Ramos (cell line): ENCODE data around the gene ALDH1A2.
"Not testable (repeated sequence)": the region's sequence is repeated elsewhere in the genome, so short reads cannot be mapped to it uniquely, and the experiment has no call there.

Experiments used
- in situ Hi-C: fragments of 300-500 bp; cut with MboI; formaldehyde crosslinking; loops from one replicate; pipeline ENCODE4 v1.14.3; 2022; ENCODE audit warnings: low sequenced_read_pairs; ENCODE audit not compliant: unreplicated experiment

Gene ALDH1A2

GRCh38 chr15:58014040-58014439 is 51.5 kb downstream of the ALDH1A2 start:
- in situ Hi-C loops, result no loop called here

- in situ Hi-C loops, result no loop called here
These were observed 54.5 kb downstream of the ALDH1A2 start for GRCh38 chr15:58010983-58011382.

GRCh38 chr15:58003810-58004209 is 61.7 kb downstream of the ALDH1A2 start:
- in situ Hi-C loops, result no loop called here

GRCh38 chr15:58002338-58003126 is 63.0 kb downstream of the ALDH1A2 start:
- in situ Hi-C loops, result no loop called here

GRCh38 chr15:57999699-58000098 is 65.8 kb downstream of the ALDH1A2 start:
- in situ Hi-C loops, result not testable (repeated sequence)

GRCh38 chr15:57996561-57996960 is 69.0 kb downstream of the ALDH1A2 start:
- in situ Hi-C loops, result no loop called here

GRCh38 chr15:57994221-57995049 is 71.1 kb downstream of the ALDH1A2 start:
- in situ Hi-C loops, result no loop called here

- in situ Hi-C loops, result no loop called here
These were observed 71.9 kb downstream of the ALDH1A2 start for GRCh38 chr15:57993409-57994145.

- in situ Hi-C loops, result no loop called here
These were observed 72.7 kb downstream of the ALDH1A2 start for GRCh38 chr15:57992761-57993355.

- in situ Hi-C loops, result no loop called here
These were observed 92.0 kb downstream of the ALDH1A2 start for GRCh38 chr15:57973534-57973933.

GRCh38 chr15:57972864-57973263 is 92.6 kb downstream of the ALDH1A2 start:
- in situ Hi-C loops, result no loop called here

- in situ Hi-C loops, result no loop called here
These were observed 95.5 kb downstream of the ALDH1A2 start for GRCh38 chr15:57969996-57970395.

- in situ Hi-C loops, result no loop called here
These were observed 96.2 kb downstream of the ALDH1A2 start for GRCh38 chr15:57969355-57969754.

- in situ Hi-C loops, result no loop called here
These were observed 102.6 kb downstream of the ALDH1A2 start for GRCh38 chr15:57962887-57963286.

- in situ Hi-C loops, result no loop called here
These were observed 103.6 kb downstream of the ALDH1A2 start for GRCh38 chr15:57961919-57962318.

GRCh38 chr15:57957113-57957512 is 108.4 kb downstream of the ALDH1A2 start:
- in situ Hi-C loops, result no loop called here

GRCh38 chr15:57953874-57954273 is 111.6 kb downstream of the ALDH1A2 start:
- in situ Hi-C loops, result no loop called here

GRCh38 chr15:57951328-57951932 is 114.1 kb downstream of the ALDH1A2 start:
- in situ Hi-C loops, result no loop called here

GRCh38 chr15:57950381-57950946 is 115.0 kb downstream of the ALDH1A2 start:
- in situ Hi-C loops, result no loop called here
